H9 (cell line): ENCODE results near the gene TIAM1. TPM values are rescaled to one million over a fixed set of nuclear protein-coding genes. Genes with fewer than 3 reads are reported as not detected.

Experiments used
- DNase-seq: peaks from one replicate; pipeline ENCODE4 v3.0.0-alpha.2; 2017
- H2AFZ ChIP-seq: one replicate; pipeline ENCODE4 v1.6.1; 2013; ENCODE audit warnings: mild to moderate bottlenecking, low read length, control low read depth, moderate library complexity
- H2AK5ac ChIP-seq: 2 replicates; pipeline ENCODE4 v1.6.1; 2013; ENCODE audit warnings: low read length, control low read depth, mixed read lengths; ENCODE audit not compliant: insufficient read length
- H2BK120ac ChIP-seq: one replicate; pipeline ENCODE4 v1.6.1; 2013; ENCODE audit warnings: low read depth, mild to moderate bottlenecking, low read length, control low read depth, inconsistent platforms; ENCODE audit not compliant: poor library complexity, severe bottlenecking
- H2BK12ac ChIP-seq: 2 replicates; pipeline ENCODE4 v1.6.1; 2013; ENCODE audit warnings: low read length, control low read depth, mixed read lengths, low read depth; ENCODE audit not compliant: insufficient read length
- H2BK15ac ChIP-seq: 2 replicates; pipeline ENCODE4 v1.6.1; 2013; ENCODE audit warnings: low read depth, low read length, control low read depth
- H2BK20ac ChIP-seq: one replicate; pipeline ENCODE4 v1.6.1; 2013; ENCODE audit warnings: low read depth, mild to moderate bottlenecking, low read length, control low read depth, inconsistent platforms; ENCODE audit not compliant: poor library complexity, severe bottlenecking
- H2BK5ac ChIP-seq: 2 replicates; pipeline ENCODE4 v1.6.1; 2013; ENCODE audit warnings: low read length, control low read depth, mixed read lengths; ENCODE audit not compliant: insufficient read length
- H3K14ac ChIP-seq: 2 replicates; pipeline ENCODE4 v1.6.1; 2013; ENCODE audit warnings: low read length, control low read depth; ENCODE audit not compliant: insufficient read depth
- H3K18ac ChIP-seq: 2 replicates; pipeline ENCODE4 v1.6.1; 2013; ENCODE audit warnings: low read depth, mild to moderate bottlenecking, mixed read lengths, low read length, control low read depth; ENCODE audit not compliant: insufficient read length
- H3K23ac ChIP-seq: 2 replicates; pipeline ENCODE4 v1.6.1; 2013; ENCODE audit warnings: low read length, control low read depth, mixed read lengths, low read depth; ENCODE audit not compliant: insufficient read length
- H3K23me2 ChIP-seq: 2 replicates; pipeline ENCODE4 v1.6.1; 2013; ENCODE audit warnings: low read depth, mild to moderate bottlenecking, mixed read lengths, low read length, control low read depth; ENCODE audit not compliant: insufficient read length, poor library complexity, severe bottlenecking
- H3K27ac ChIP-seq: 2 replicates; pipeline ENCODE4 v1.5.1; 2013; ENCODE audit warnings: low read length, control low read depth, mixed read lengths, low read depth; ENCODE audit not compliant: insufficient read length
- H3K27me3 ChIP-seq: 2 replicates; pipeline ENCODE4 v1.6.1; 2013; ENCODE audit warnings: low read length, control low read depth, inconsistent platforms; ENCODE audit not compliant: insufficient read depth
- H3K4ac ChIP-seq: 2 replicates; pipeline ENCODE4 v1.6.1; 2013; ENCODE audit warnings: low read depth, mild to moderate bottlenecking, control low read depth, inconsistent platforms, low read length, moderate library complexity
- H3K4me1 ChIP-seq: 2 replicates; pipeline ENCODE4 v1.6.1; 2013; ENCODE audit warnings: low read length, control low read depth, inconsistent platforms; ENCODE audit not compliant: insufficient read depth
- H3K4me2 ChIP-seq: 2 replicates; pipeline ENCODE4 v1.6.1; 2013; ENCODE audit warnings: low read length, control low read depth, mixed read lengths; ENCODE audit not compliant: insufficient read length, insufficient read depth
- H3K56ac ChIP-seq: 2 replicates; pipeline ENCODE4 v1.6.1; 2013; ENCODE audit warnings: low read depth, mild to moderate bottlenecking, mixed read lengths, low read length, control low read depth; ENCODE audit not compliant: insufficient read length
- H3K79me1 ChIP-seq: 2 replicates; pipeline ENCODE4 v1.6.1; 2013; ENCODE audit warnings: low read depth, mild to moderate bottlenecking, moderate library complexity, low read length, control low read depth, inconsistent platforms; ENCODE audit not compliant: insufficient read depth, poor library complexity, severe bottlenecking
- H3K79me2 ChIP-seq: 2 replicates; pipeline ENCODE4 v1.6.1; 2013; ENCODE audit warnings: low read length, control low read depth, inconsistent platforms; ENCODE audit not compliant: insufficient read depth
- H3K9ac ChIP-seq: 2 replicates; pipeline ENCODE4 v1.6.1; 2013; ENCODE audit warnings: low read length, control low read depth, mixed read lengths; ENCODE audit not compliant: insufficient read length; ENCODE audit errors: extremely low read depth
- H3K9me3 ChIP-seq: one replicate; pipeline ENCODE4 v1.6.1; 2013; ENCODE audit warnings: low read depth, low read length, inconsistent platforms; ENCODE audit not compliant: control insufficient read depth
- H3T11ph ChIP-seq: one replicate; pipeline ENCODE4 v1.6.1; 2013; ENCODE audit warnings: mild to moderate bottlenecking, low read length, control low read depth, inconsistent platforms
- H4K20me1 ChIP-seq: one replicate; pipeline ENCODE4 v1.6.1; 2013; ENCODE audit not compliant: control insufficient read depth, insufficient read length, insufficient read depth
- H4K5ac ChIP-seq: 2 replicates; pipeline ENCODE4 v1.6.1; 2013; ENCODE audit warnings: low read depth, mild to moderate bottlenecking, mixed read lengths, low read length, control low read depth; ENCODE audit not compliant: insufficient read length
- H4K8ac ChIP-seq: replicated peaks from 2 replicates; pipeline ENCODE4 v1.6.1; 2013; ENCODE audit warnings: low read length, control low read depth, mixed read lengths, low read depth; ENCODE audit not compliant: insufficient read length
- H4K91ac ChIP-seq: 2 replicates; pipeline ENCODE4 v1.6.1; 2013; ENCODE audit warnings: low read depth, mild to moderate bottlenecking, moderate library complexity, mixed read lengths, low read length, control low read depth; ENCODE audit not compliant: insufficient read length
- H3K27ac Mint-ChIP-seq, 3 experiments: 2 replicates in 2 of 3; 3 replicates in 1 of 3; pipeline ENCODE4 v1.8.0; 2020 to 2021; ENCODE audit warnings: mixed read lengths in 3 of 3, mild to moderate bottlenecking in 1 of 3, moderate library complexity in 1 of 3
- H3K27me3 Mint-ChIP-seq: 2 replicates; pipeline ENCODE4 v1.8.0; 2021; ENCODE audit warnings: low read depth, mild to moderate bottlenecking, moderate library complexity, mixed read lengths
- H3K36me3 Mint-ChIP-seq, 3 experiments: 2 replicates in 2 of 3; 3 replicates in 1 of 3; pipeline ENCODE4 v1.8.0; 2020 to 2021; ENCODE audit warnings: low read depth in 3 of 3, mixed read lengths in 3 of 3; ENCODE audit not compliant: insufficient read depth in 1 of 3
- H3K4me1 Mint-ChIP-seq, 2 experiments: 2 replicates each; pipeline ENCODE4 v1.8.0; 2020; ENCODE audit warnings: mixed read lengths in 2 of 2
- H3K4me3 Mint-ChIP-seq, 2 experiments: 2 replicates in 1 of 2; 3 replicates in 1 of 2; pipeline ENCODE4 v1.8.0; 2020 to 2021; ENCODE audit warnings: mild to moderate bottlenecking in 2 of 2, mixed read lengths in 2 of 2, moderate library complexity in 1 of 2
- H3K9me3 Mint-ChIP-seq, 2 experiments: 2 replicates in 1 of 2; 3 replicates in 1 of 2; pipeline ENCODE4 v1.8.0; 2020; ENCODE audit warnings: mild to moderate bottlenecking in 2 of 2, mixed read lengths in 2 of 2, moderate library complexity in 1 of 2
- WGBS: extraction: QIAGEN DNeasy Blood & Tissue Kit; methylation state at CpG from one replicate; pipeline ENCODE4 v1.1.7; 2013; ENCODE audit warnings: missing lambda C conversion rate, low lambda C conversion rate, mixed read lengths; ENCODE audit not compliant: insufficient read length; ENCODE audit errors: extremely low coverage; 5-methylcytosine and 5-hydroxymethylcytosine counted together
- total RNA-seq: library from RNA; stranded (reverse); gene quantifications from 2 replicates; pipeline ENCODE4 v1.2.1, GENCODE V29; 2021
- TF ChIP-seq, protein P1 (sequence below): fragments of 200-600 bp; sonication (generic); conservative IDR thresholded peaks from 3 replicates; pipeline ENCODE4 v1.8.0; 2021; ENCODE audit warnings: antibody characterized with exemption, mild to moderate bottlenecking

TIAM1 gene
- total RNA-seq, 1 experiment from 2014 or later = 23.1 TPM

DNA sequence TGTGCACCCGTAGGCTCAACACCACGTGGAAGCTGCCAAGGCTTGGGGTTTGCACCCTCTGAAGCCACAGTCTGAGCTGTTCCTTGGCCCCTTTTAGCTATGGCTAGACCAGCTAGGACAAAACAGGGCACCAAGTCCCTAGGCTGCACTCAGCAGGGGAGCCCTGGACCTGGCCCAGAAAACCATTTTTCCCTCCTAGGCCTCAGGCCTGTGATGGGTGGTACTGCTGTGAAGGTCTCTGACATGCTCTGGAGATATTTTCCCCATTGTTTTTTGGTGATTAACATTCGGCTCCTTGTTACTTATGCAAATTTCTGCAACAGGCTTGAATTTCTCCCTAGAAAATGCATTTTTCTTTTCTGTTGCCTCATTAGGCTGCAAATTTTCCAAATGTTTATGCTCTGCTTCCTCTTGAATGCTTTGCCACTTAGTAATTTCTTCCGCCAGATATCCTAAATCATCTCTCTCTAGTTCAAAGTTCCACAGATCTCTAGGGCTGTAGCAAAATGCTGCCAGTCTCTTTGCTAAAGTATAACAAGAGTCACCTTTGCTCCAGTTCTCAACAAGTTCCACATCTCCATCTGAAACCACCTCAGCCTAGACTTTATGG is 236.8 kb downstream of the TIAM1 start:
- no peak overlapping the region for H3K4me3 Mint-ChIP-seq
- no peak overlapping the region for H2BK12ac ChIP-seq

More for the DNA sequence above, 236.8 kb downstream of the TIAM1 start:
- Histone ChIP-seq H3K79me2 (no peaks in the 10 kb centered on the region), H2BK20ac (no peak overlapping the region), H3K23me2 (no peaks in the 10 kb centered on the region), H2BK15ac (no peak overlapping the region), H3K14ac (no peak overlapping the region), H3K79me1 (no peaks in the 10 kb centered on the region), H3K4me1 (peaks cover 2% of the 10 kb centered on the region; the same call in 1 of the 2 replicates), H3T11ph (no peak overlapping the region), H3K56ac (no peak overlapping the region), H3K18ac (no peak overlapping the region), H4K8ac (no peak overlapping the region), H4K5ac (no peak overlapping the region), H3K23ac (no peak overlapping the region), H4K20me1 (no peaks in the 10 kb centered on the region), H3K9me3 (no peaks in the 10 kb centered on the region), H2BK120ac (no peak overlapping the region), H3K27ac (no peak overlapping the region), H3K4ac (no peak overlapping the region), H4K91ac (no peak overlapping the region), H2AFZ (no peak overlapping the region), H2AK5ac (no peak overlapping the region), H3K9ac (no peak overlapping the region), H3K4me2 (no peak overlapping the region), H2BK5ac (no peak overlapping the region), H3K27me3 (no peaks in the 10 kb centered on the region)
- no peak for DNase-seq
- no peaks in the 10 kb centered on the region for H3K27me3 Mint-ChIP-seq
- H3K4me1 Mint-ChIP-seq = peaks cover 11 to 15% of the 10 kb centered on the region in 2 experiments
- H3K36me3 Mint-ChIP-seq = peaks cover 5 to 37% (median 20%) of the 10 kb centered on the region in 3 experiments
- WGBS = no CpG with 5 or more reads among the region's 4 CpGs
- TF ChIP-seq, protein P1, sequence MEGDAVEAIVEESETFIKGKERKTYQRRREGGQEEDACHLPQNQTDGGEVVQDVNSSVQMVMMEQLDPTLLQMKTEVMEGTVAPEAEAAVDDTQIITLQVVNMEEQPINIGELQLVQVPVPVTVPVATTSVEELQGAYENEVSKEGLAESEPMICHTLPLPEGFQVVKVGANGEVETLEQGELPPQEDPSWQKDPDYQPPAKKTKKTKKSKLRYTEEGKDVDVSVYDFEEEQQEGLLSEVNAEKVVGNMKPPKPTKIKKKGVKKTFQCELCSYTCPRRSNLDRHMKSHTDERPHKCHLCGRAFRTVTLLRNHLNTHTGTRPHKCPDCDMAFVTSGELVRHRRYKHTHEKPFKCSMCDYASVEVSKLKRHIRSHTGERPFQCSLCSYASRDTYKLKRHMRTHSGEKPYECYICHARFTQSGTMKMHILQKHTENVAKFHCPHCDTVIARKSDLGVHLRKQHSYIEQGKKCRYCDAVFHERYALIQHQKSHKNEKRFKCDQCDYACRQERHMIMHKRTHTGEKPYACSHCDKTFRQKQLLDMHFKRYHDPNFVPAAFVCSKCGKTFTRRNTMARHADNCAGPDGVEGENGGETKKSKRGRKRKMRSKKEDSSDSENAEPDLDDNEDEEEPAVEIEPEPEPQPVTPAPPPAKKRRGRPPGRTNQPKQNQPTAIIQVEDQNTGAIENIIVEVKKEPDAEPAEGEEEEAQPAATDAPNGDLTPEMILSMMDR = no peak
- H3K27ac Mint-ChIP-seq = no peak overlapping the region
- peaks cover 23 to 40% of the 10 kb centered on the region in 2 experiments for H3K9me3 Mint-ChIP-seq
